IMR-90 (cell line): ENCODE results near the gene USP14. TPM values are rescaled to one million over a fixed set of nuclear protein-coding genes. Genes with fewer than 3 reads are reported as not detected.
A peak's percentile ranks its signal among the peaks of the same experiment; 100 is the strongest.

Experiments used
- ATAC-seq: fragments of 200-7000 bp; cut with Tn5 transposase; 2 replicates; pipeline ENCODE4 v1.9.1; 2020; ENCODE audit warnings: low read depth, mild to moderate bottlenecking, moderate library complexity
- BruUV-seq: library from RNA; stranded (reverse); fragments of 400-500 nt; replicated peaks from 2 replicates; lab custom pipeline; 2021; lab: Mats Ljungman, UMichigan
- CTCF ChIA-PET: fragments of 300-600 bp; formaldehyde crosslinking; extraction: SDS; loops from one replicate; lab custom pipeline; 2021; ENCODE audit warnings: antibody characterized with exemption; lab: Yijun Ruan, JAX
- POLR2A ChIA-PET: fragments of 300-600 bp; sonication (Branson Sonifier 250); formaldehyde crosslinking; loops from one replicate; lab custom pipeline; 2022; ENCODE audit warnings: antibody characterized with exemption; ENCODE audit not compliant: unreplicated experiment; lab: Charles Lee
- DNase-seq: peaks from one replicate; pipeline ENCODE4 v3.0.0; 2013
- H2AFZ ChIP-seq: replicated peaks from 2 replicates; pipeline ENCODE3; 2013; ENCODE audit warnings: low read length, mild to moderate bottlenecking; ENCODE audit not compliant: poor library complexity
- H2AK5ac ChIP-seq: 2 replicates; pipeline ENCODE4 v1.6.1; 2013; ENCODE audit warnings: low read depth, low read length, inconsistent platforms
- H2AK9ac ChIP-seq: replicated peaks from 2 replicates; pipeline ENCODE3; 2013; ENCODE audit warnings: mild to moderate bottlenecking, low read depth, low read length, moderate library complexity; ENCODE audit not compliant: poor library complexity
- H2BK120ac ChIP-seq: 2 replicates; pipeline ENCODE4 v1.6.1; 2013; ENCODE audit warnings: low read depth, low read length, inconsistent platforms
- H2BK15ac ChIP-seq: 3 replicates; pipeline ENCODE4 v1.6.1; 2013; ENCODE audit warnings: low read depth, low read length, inconsistent platforms
- H2BK20ac ChIP-seq: 2 replicates; pipeline ENCODE4 v1.6.1; 2013; ENCODE audit warnings: low read depth, mild to moderate bottlenecking, inconsistent platforms, low read length, moderate library complexity
- H2BK5ac ChIP-seq: 2 replicates; pipeline ENCODE4 v1.6.1; 2013; ENCODE audit warnings: mild to moderate bottlenecking, low read depth, low read length, inconsistent platforms; ENCODE audit not compliant: poor library complexity, severe bottlenecking
- H3K14ac ChIP-seq: replicated peaks from 2 replicates; pipeline ENCODE4 v1.6.1; 2013; ENCODE audit warnings: low read depth, low read length, inconsistent platforms
- H3K18ac ChIP-seq: 2 replicates; pipeline ENCODE4 v1.6.1; 2013; ENCODE audit warnings: low read depth, low read length, control low read depth
- H3K23ac ChIP-seq: 2 replicates; pipeline ENCODE4 v1.6.1; 2013; ENCODE audit warnings: low read depth, low read length, inconsistent platforms
- H3K27ac ChIP-seq: 2 replicates; pipeline ENCODE4 v1.5.1; 2013; ENCODE audit warnings: mild to moderate bottlenecking, control low read depth, low read length; ENCODE audit not compliant: insufficient read depth
- H3K27me3 ChIP-seq: 2 replicates; pipeline ENCODE4 v1.6.1; 2013; ENCODE audit warnings: low read length; ENCODE audit not compliant: control insufficient read depth, insufficient read depth
- H3K36me3 ChIP-seq: 2 replicates; pipeline ENCODE4 v1.6.1; 2013; ENCODE audit warnings: low read length, mixed read lengths; ENCODE audit not compliant: control insufficient read depth, insufficient read depth
- H3K4ac ChIP-seq: 2 replicates; pipeline ENCODE4 v1.6.1; 2013; ENCODE audit warnings: low read depth, low read length, inconsistent platforms
- H3K4me1 ChIP-seq: 2 replicates; pipeline ENCODE4 v1.6.1; 2013; ENCODE audit warnings: low read length, mixed read lengths; ENCODE audit not compliant: control insufficient read depth, insufficient read depth
- H3K4me2 ChIP-seq: 2 replicates; pipeline ENCODE4 v1.6.1; 2013; ENCODE audit warnings: low read depth, mild to moderate bottlenecking, control low read depth, low read length, moderate library complexity
- H3K4me3 ChIP-seq: 2 replicates; pipeline ENCODE4 v1.5.1; 2013; ENCODE audit warnings: low read depth, mild to moderate bottlenecking, control low read depth, low read length, moderate library complexity; ENCODE audit not compliant: insufficient read depth
- H3K56ac ChIP-seq: 2 replicates; pipeline ENCODE4 v1.6.1; 2013; ENCODE audit warnings: low read length, inconsistent platforms; ENCODE audit not compliant: insufficient read depth; ENCODE audit errors: extremely low read depth
- H3K79me1 ChIP-seq, 2 experiments: 2 replicates each; pipeline ENCODE4 v1.6.1; 2013; ENCODE audit warnings: low read length in 2 of 2, inconsistent platforms in 1 of 2, low read depth in 1 of 2
- H3K9ac ChIP-seq: 2 replicates; pipeline ENCODE4 v1.6.1; 2013; ENCODE audit warnings: low read depth, low read length, control low read depth
- H3K9me1 ChIP-seq: 2 replicates; pipeline ENCODE4 v1.6.1; 2013; ENCODE audit warnings: low read length, inconsistent platforms; ENCODE audit not compliant: insufficient read depth
- H3K9me3 ChIP-seq: 2 replicates; pipeline ENCODE4 v1.6.1; 2013; ENCODE audit warnings: low read length; ENCODE audit not compliant: control insufficient read depth, insufficient read depth
- H4K20me1 ChIP-seq: 2 replicates; pipeline ENCODE4 v1.6.1; 2013; ENCODE audit warnings: low read length, inconsistent platforms; ENCODE audit not compliant: insufficient read depth
- H4K5ac ChIP-seq: 2 replicates; pipeline ENCODE4 v1.6.1; 2013; ENCODE audit warnings: mild to moderate bottlenecking, low read depth, low read length, control low read depth
- H4K8ac ChIP-seq, 2 experiments: 2 replicates each; pipeline ENCODE4 v1.6.1; 2013; ENCODE audit warnings: low read depth in 2 of 2, low read length in 2 of 2, control low read depth in 1 of 2, inconsistent platforms in 1 of 2
- H4K91ac ChIP-seq: 2 replicates; pipeline ENCODE4 v1.6.1; 2013; ENCODE audit warnings: low read depth, low read length, inconsistent platforms; ENCODE audit not compliant: insufficient read depth
- BHLHE40 ChIP-seq: fragments of 150-350 bp; IDR thresholded peaks from 2 replicates; pipeline ENCODE4 v1.6.1; 2016; ENCODE audit warnings: mild to moderate bottlenecking, low read depth, low read length
- CHD1 ChIP-seq: IDR thresholded peaks from 2 replicates; pipeline ENCODE4 v1.6.1; 2012; ENCODE audit warnings: low read depth, low read length, improper control_type of control experiment
- FOS ChIP-seq: fragments of 150-350 bp; IDR thresholded peaks from 2 replicates; pipeline ENCODE4 v1.6.1; 2016; ENCODE audit warnings: low read depth, low read length
- MAFK ChIP-seq: IDR thresholded peaks from 2 replicates; pipeline ENCODE4 v1.6.1; 2012; ENCODE audit warnings: low read depth, low read length, improper control_type of control experiment
- RCOR1 ChIP-seq: IDR thresholded peaks from 2 replicates; pipeline ENCODE4 v1.6.1; 2012; ENCODE audit warnings: mild to moderate bottlenecking, low read length, improper control_type of control experiment; ENCODE audit not compliant: insufficient replicate concordance
- WGBS, 2 experiments: methylation state at CpG; one replicate each; pipeline versions ENCODE4 v1.1.5 to v1.1.7; 2013; ENCODE audit warnings: missing lambda C conversion rate in 2 of 2; ENCODE audit not compliant: insufficient read length in 1 of 2; ENCODE audit errors: extremely low coverage in 2 of 2; 5-methylcytosine and 5-hydroxymethylcytosine counted together
- dilution Hi-C: fragments of 300-500 bp; cut with HindIII; formaldehyde crosslinking; loops from one replicate; pipeline ENCODE4 v1.14.3; 2018; ENCODE audit warnings: low sequenced_read_pairs; ENCODE audit not compliant: unreplicated experiment
- in situ Hi-C: fragments of 300-500 bp; cut with MboI; formaldehyde crosslinking; loops from 3 replicates; pipeline ENCODE4 v1.14.3; 2019; ENCODE audit warnings: low sequenced_read_pairs, inconsistent platforms, mixed read lengths
- intact Hi-C: fragments of 100-400 bp; cut with micrococcal nuclease; formaldehyde crosslinking; loops from 2 replicates; pipeline ENCODE4 v1.10.0; 2022
- polyA plus RNA-seq, 3 experiments: library from polyadenylated mRNA; depleted of rRNA; stranded (reverse); fragments of >200 nt; gene quantifications; 2 replicates each; pipeline ENCODE4 v1.2.3, GENCODE V29; 2012; ENCODE audit warnings: low replicate concordance in 1 of 3
- total RNA-seq: library from RNA; depleted of rRNA; stranded (reverse); fragments of >200 nt; gene quantifications from 2 replicates; pipeline ENCODE4 v1.2.3, GENCODE V29; 2012

The USP14 gene
- total and polyA plus RNA-seq, 2 of the 4 experiments (the other 2 are of a cell fraction), result 11.5 to 32.4 TPM

DNA sequence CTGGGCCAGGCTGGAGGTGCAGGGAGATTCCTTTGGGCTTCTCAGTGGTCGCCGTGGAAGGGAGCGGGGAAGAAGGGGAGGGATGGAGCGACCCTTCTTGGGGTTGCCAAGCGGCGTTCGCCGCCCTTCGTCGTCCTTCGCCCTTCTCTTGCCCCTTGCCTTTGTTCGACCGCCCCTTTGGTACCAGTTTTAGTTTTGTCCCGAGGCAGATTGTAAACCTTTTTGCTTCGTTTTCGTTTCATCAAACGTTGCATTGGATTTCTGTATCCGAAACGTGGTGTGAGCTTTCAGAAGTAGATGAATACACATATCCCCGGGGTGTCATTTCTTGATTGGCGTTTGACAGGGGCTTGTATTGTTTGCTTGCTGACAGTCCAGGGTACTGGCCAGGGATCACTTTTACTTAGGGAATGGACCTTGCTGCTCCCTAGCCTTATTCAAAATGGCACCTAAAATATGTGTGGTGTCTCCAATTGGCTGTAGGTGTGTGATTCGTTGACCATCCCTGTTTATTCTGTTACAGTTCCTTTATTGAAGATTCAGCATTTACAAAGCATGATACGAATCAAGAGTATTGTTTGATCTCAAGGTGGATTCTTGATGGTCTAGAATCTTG lies 788 bp downstream of the USP14 start:
- dilution Hi-C loops (no loop called here), in situ Hi-C loops (no loop called here), intact Hi-C loops (no loop called here)
- Histone ChIP-seq H2BK15ac (no peak overlapping the region), H3K4me1 (no peaks in the 10 kb centered on the region), H3K27ac (peak overlapping the region; percentile 67), H4K5ac (peak overlapping the region; percentile 36), H3K79me1 (peaks cover 0 to 18% of the 10 kb centered on the region in 2 experiments; a peak in 2 of 4 replicates), H2BK120ac (no peak overlapping the region), H3K9me3 (no peaks in the 10 kb centered on the region), H2AK5ac (peak overlapping the region; percentile 45), H3K4me2 (peak overlapping the region; percentile 96), H3K4ac (peak overlapping the region; percentile 85), H4K8ac (peak overlapping the region; percentile 45 to 83; a peak in 3 of 4 replicates), H2AK9ac (peak overlapping the region; percentile 95), H3K9me1 (no peaks in the 10 kb centered on the region), H2BK20ac (no peak overlapping the region), H2AFZ (peak overlapping the region; percentile 98), H3K36me3 (peaks cover 2% of the 10 kb centered on the region; the same call in 1 of the 2 replicates), H2BK5ac (peak overlapping the region; percentile 10), H4K20me1 (peaks cover 20% of the 10 kb centered on the region), H3K23ac (peak overlapping the region; percentile 83), H3K56ac (peak overlapping the region; percentile 54; the same call in 1 of the 2 replicates), H3K27me3 (no peaks in the 10 kb centered on the region), H3K4me3 (peak overlapping the region; percentile 90), H4K91ac (peak overlapping the region; percentile 49), H3K18ac (no peak overlapping the region), H3K9ac (peak overlapping the region; percentile 91), H3K14ac (peak overlapping the region; percentile 84)
- DNase-seq, result peak; percentile 18
- BruUV-seq, result TSS peak; percentile 40
- CTCF ChIA-PET, result no interaction called here
- TF ChIP-seq BHLHE40, result no peak
- no peak for TF ChIP-seq CHD1
- no peak for TF ChIP-seq FOS
- TF ChIP-seq RCOR1, result no peak
- peak; percentile 21; the same call in 1 of the 2 replicates for TF ChIP-seq MAFK
- ATAC-seq, result no peak
- 1% methylated on average over 13 of the region's 23 CpGs; no CpG with 5 or more reads in 1 of the 2 experiments for WGBS, 2 experiments
- POLR2A ChIA-PET, result interaction anchor here (0.6 kb wide), 1 partner anchor 22 kb away, joined by 3 read pairs; no protein-coding TSS in a partner anchor
